Testis (tissue), 2 donors: ENCODE results near the gene DNM3.

Experiments
- POLR2A ChIP-seq: fragments of 450-650 bp; IDR thresholded peaks from one replicate; pipeline ENCODE4 v1.6.1; 2017; ENCODE audit warnings: antibody characterized with exemption, mild to moderate bottlenecking, moderate library complexity
- TF ChIP-seq, protein P1 (sequence below), 3 experiments: fragments of 450-650 bp in 2 of 3; fragments of 200-600 bp in 1 of 3; sonication (generic) in 1 of 3; IDR thresholded peaks; one replicate each; pipeline ENCODE4 v1.5.1; 2016 to 2019; ENCODE audit warnings: antibody characterized with exemption in 3 of 3, mild to moderate bottlenecking in 2 of 3, moderate library complexity in 1 of 3

DNA sequence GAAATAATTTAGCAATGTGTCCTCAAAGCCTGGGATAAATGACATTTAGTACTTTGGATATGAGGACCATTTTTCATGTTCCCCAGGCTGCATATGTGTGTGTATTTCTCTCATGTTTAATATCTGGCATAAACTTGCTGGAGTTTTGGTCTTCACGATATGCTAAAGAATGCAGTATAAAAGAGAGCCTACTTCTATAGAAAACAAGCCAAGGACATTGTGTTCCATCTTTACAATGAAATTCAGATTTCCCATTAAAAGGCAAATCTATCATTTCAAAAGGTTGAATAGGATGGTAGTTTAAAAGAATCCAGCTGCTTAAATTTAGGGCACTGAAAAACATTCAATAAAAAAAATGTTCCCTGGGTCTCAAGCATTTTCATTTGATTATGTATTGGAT lies 410.2 kb downstream of the DNM3 start:
- TF ChIP-seq, protein P1, sequence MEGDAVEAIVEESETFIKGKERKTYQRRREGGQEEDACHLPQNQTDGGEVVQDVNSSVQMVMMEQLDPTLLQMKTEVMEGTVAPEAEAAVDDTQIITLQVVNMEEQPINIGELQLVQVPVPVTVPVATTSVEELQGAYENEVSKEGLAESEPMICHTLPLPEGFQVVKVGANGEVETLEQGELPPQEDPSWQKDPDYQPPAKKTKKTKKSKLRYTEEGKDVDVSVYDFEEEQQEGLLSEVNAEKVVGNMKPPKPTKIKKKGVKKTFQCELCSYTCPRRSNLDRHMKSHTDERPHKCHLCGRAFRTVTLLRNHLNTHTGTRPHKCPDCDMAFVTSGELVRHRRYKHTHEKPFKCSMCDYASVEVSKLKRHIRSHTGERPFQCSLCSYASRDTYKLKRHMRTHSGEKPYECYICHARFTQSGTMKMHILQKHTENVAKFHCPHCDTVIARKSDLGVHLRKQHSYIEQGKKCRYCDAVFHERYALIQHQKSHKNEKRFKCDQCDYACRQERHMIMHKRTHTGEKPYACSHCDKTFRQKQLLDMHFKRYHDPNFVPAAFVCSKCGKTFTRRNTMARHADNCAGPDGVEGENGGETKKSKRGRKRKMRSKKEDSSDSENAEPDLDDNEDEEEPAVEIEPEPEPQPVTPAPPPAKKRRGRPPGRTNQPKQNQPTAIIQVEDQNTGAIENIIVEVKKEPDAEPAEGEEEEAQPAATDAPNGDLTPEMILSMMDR (IDR thresholded peaks at IDR 0.05): no peak
- no peak for TF ChIP-seq POLR2A
